ENCODE results near the gene RPL28. TPM values are rescaled to one million over a fixed set of nuclear protein-coding genes. Genes with fewer than 3 reads are reported as not detected.

The RPL28 gene
- total and polyA plus RNA-seq, 2 of the 4 experiments (the other 2 are of a cell fraction) = 386 to 1,693 TPM

GRCh38 chr19:55370305-55370988, 15.3 kb upstream of the RPL28 start, which contains the start of gene IL11 (continued):
- no peak for TF ChIP-seq ELK1 (IDR thresholded peaks at IDR 0.05; ENCODE audit: borderline replicate concordance, low read depth, low read length)

- Histone ChIP-seq H3K4ac (ENCODE audit: low read depth, low read length) (peak overlapping the region; percentile 82), H3K27ac (ENCODE audit: insufficient read depth, low read length) (peak overlapping the region; percentile 96), H3K56ac (ENCODE audit: extremely low read depth, insufficient read depth, low read length) (peak overlapping the region; percentile 58; the same call in 1 of the 2 replicates), H3K23ac (ENCODE audit: low read depth, low read length) (peak overlapping the region; percentile 37; the same call in 1 of the 2 replicates), H3K79me1 (ENCODE audit: low read depth in 1 of 2, low read length in 2 of 2) (peaks cover 5 to 41% of the 10 kb centered on the region in 2 experiments; a peak in 3 of 4 replicates), H2BK120ac (ENCODE audit: low read depth, low read length) (peak overlapping the region; percentile 91), H3K9me3 (ENCODE audit: control insufficient read depth, insufficient read depth, low read length) (no peaks in the 10 kb centered on the region), H4K91ac (ENCODE audit: insufficient read depth, low read depth, low read length) (peak overlapping the region; percentile 94), H2AK5ac (ENCODE audit: low read depth, low read length) (peak overlapping the region; percentile 98), H3K27me3 (ENCODE audit: control insufficient read depth, insufficient read depth, low read length) (no peaks in the 10 kb centered on the region), H2AK9ac (replicated peaks; ENCODE audit: low read depth, low read length, poor library complexity) (peak overlapping the region; percentile 87), H4K20me1 (ENCODE audit: insufficient read depth, low read length) (peaks cover 22% of the 10 kb centered on the region), H4K5ac (ENCODE audit: low read depth, low read length) (peak overlapping the region; percentile 89), H3K9me1 (ENCODE audit: insufficient read depth, low read length) (peaks cover 13% of the 10 kb centered on the region; the same call in 1 of the 2 replicates), H4K8ac (ENCODE audit: low read depth in 2 of 2, low read length in 2 of 2) (peak overlapping the region; percentile 82 to 86), H3K9ac (ENCODE audit: low read depth, low read length) (peak overlapping the region; percentile 52), H2BK5ac (ENCODE audit: low read depth, low read length, poor library complexity, severe bottlenecking) (peak overlapping the region; percentile 96), H3K4me3 (ENCODE audit: insufficient read depth, low read depth, low read length) (no peak overlapping the region), H3K36me3 (ENCODE audit: control insufficient read depth, insufficient read depth, low read length) (peaks cover 10% of the 10 kb centered on the region), H2BK15ac (ENCODE audit: low read depth, low read length) (peak overlapping the region; percentile 81; the same call in 2 of the 3 replicates), H3K4me2 (ENCODE audit: low read depth, low read length) (0 out of 2 replicates have a peak overlapping the region, but pooled peaks have one; percentile 11), H3K14ac (replicated peaks; ENCODE audit: low read depth, low read length) (peak overlapping the region; percentile 77), H2AFZ (replicated peaks; ENCODE audit: low read length, poor library complexity) (peak overlapping the region; percentile 77), H3K4me1 (ENCODE audit: control insufficient read depth, insufficient read depth, low read length) (peaks cover 45% of the 10 kb centered on the region), H3K18ac (ENCODE audit: low read depth, low read length) (peak overlapping the region; percentile 86), H2BK20ac (ENCODE audit: low read depth, low read length) (peak overlapping the region; percentile 90)
- dilution Hi-C loops (cut with HindIII; ENCODE audit: low sequenced_read_pairs, unreplicated experiment) = no loop called here
- ChIA-PET CTCF (no interaction called here), POLR2A (ENCODE audit: unreplicated experiment) (no interaction called here)
- ATAC-seq (ENCODE audit: low read depth) = no peak
- intact Hi-C loops (cut with micrococcal nuclease) = no loop called here
- in situ Hi-C loops (cut with MboI; ENCODE audit: low sequenced_read_pairs) = no loop called here
- BruUV-seq (replicated peaks) = no TSS peak
- 63% methylated on average over 2 of the region's 24 CpGs; no CpG with 5 or more reads in 1 of the 2 experiments for WGBS, 2 experiments (ENCODE audit: extremely low coverage in 2 of 2, insufficient read length in 1 of 2)
- DNase-seq = peak; percentile 84
- TF ChIP-seq CHD1 (IDR thresholded peaks at IDR 0.05; ENCODE audit: low read depth, low read length) = no peak
- TF ChIP-seq, protein P1, sequence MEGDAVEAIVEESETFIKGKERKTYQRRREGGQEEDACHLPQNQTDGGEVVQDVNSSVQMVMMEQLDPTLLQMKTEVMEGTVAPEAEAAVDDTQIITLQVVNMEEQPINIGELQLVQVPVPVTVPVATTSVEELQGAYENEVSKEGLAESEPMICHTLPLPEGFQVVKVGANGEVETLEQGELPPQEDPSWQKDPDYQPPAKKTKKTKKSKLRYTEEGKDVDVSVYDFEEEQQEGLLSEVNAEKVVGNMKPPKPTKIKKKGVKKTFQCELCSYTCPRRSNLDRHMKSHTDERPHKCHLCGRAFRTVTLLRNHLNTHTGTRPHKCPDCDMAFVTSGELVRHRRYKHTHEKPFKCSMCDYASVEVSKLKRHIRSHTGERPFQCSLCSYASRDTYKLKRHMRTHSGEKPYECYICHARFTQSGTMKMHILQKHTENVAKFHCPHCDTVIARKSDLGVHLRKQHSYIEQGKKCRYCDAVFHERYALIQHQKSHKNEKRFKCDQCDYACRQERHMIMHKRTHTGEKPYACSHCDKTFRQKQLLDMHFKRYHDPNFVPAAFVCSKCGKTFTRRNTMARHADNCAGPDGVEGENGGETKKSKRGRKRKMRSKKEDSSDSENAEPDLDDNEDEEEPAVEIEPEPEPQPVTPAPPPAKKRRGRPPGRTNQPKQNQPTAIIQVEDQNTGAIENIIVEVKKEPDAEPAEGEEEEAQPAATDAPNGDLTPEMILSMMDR (conservative IDR thresholded peaks at IDR 0.05; ENCODE audit: low read depth, low read length) = no peak
- TF ChIP-seq, protein P2, sequence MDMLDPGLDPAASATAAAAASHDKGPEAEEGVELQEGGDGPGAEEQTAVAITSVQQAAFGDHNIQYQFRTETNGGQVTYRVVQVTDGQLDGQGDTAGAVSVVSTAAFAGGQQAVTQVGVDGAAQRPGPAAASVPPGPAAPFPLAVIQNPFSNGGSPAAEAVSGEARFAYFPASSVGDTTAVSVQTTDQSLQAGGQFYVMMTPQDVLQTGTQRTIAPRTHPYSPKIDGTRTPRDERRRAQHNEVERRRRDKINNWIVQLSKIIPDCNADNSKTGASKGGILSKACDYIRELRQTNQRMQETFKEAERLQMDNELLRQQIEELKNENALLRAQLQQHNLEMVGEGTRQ (IDR thresholded peaks at IDR 0.05; ENCODE audit: low read depth, low read length) = no peak
- TF ChIP-seq SMC3 (IDR thresholded peaks at IDR 0.05; ENCODE audit: low read depth, low read length) = no peak
- TF ChIP-seq MAZ (IDR thresholded peaks at IDR 0.05; ENCODE audit: borderline replicate concordance, low read depth, low read length) = peak; percentile 97
- TF ChIP-seq POLR2A (IDR thresholded peaks at IDR 0.05; ENCODE audit: low read depth, low read length) = no peak; the same call in none of the 2 replicates
- TF ChIP-seq CEBPB (IDR thresholded peaks at IDR 0.05; ENCODE audit: low read depth, low read length) = no peak
- peak; percentile 96 for TF ChIP-seq FOS (IDR thresholded peaks at IDR 0.05; ENCODE audit: low read depth, low read length)
These were observed 13.2 kb upstream of the RPL28 start for GRCh38 chr19:55372316-55373081.

Measured in IMR-90 (cell line).